Measurements from ENCODE around the gene PADI2. TPM values are rescaled to one million over a fixed set of nuclear protein-coding genes. Genes with fewer than 3 reads are reported as not detected.

Gene PADI2
- total RNA-seq, 1 experiment from 2014 or later, result 14.0 TPM

DNA sequence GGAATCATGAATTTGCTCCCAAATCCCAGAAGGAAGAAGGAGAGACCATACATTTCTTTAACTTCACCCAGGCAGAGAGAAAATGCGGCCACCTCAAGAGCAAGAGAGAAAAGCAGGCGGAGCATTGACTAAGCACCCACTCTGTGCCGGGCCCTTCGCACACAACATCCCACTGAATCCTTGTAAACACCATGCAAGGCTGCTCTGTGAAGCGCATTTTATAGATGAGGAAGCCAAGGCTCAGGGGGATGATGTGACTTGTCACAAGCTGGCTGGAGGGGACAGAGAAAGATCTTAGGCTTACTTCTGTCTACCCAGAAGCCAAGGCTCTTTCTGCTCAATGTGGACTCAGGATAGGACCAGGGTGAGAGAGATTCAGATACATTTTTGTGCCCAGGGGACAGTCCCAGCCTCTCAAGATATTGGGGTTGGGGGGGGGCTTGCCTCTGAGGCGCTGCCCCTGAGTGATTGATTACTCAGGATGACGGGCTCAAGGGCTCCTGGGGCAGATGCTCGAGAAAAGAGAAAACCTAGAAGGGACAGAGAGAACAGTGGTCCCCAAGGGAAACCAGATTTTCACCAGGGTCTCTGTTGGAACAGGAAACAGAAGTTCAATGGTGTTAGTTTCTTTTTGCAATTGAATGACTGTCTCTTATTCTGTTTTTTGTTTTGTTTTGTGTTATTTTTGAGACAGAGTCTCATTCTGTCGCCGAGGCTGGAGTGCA, 19.5 kb downstream of the PADI2 start:
- Histone ChIP-seq H3K79me2 (ENCODE audit: low read depth) (no peaks in the 10 kb centered on the region), H3K4me3 (no peak overlapping the region), H4K20me1 (ENCODE audit: insufficient read depth) (no peaks in the 10 kb centered on the region), H3K9me2 (ENCODE audit: insufficient read depth) (no peaks in the 10 kb centered on the region), H3K9me3 (ENCODE audit: insufficient read depth, low read depth) (no peaks in the 10 kb centered on the region), H3F3A (ENCODE audit: insufficient read depth, low read depth) (peaks cover 4% of the 10 kb centered on the region; the same call in 1 of the 2 replicates), H3K4me1 (replicated peaks; ENCODE audit: insufficient read depth) (peaks cover 5% of the 10 kb centered on the region; the same call in 1 of the 2 replicates), H3K27me3 (ENCODE audit: insufficient read depth, low read depth) (no peaks in the 10 kb centered on the region), H3K4me2 (no peak overlapping the region), H2AFZ (no peak overlapping the region), H3K27ac (no peak overlapping the region), H3K36me3 (ENCODE audit: low read depth) (no peaks in the 10 kb centered on the region)
- no peak for DNase-seq
- intact Hi-C loops (cut with micrococcal nuclease; ENCODE audit: unreplicated experiment), result no loop called here
- BruUV-seq (replicated peaks), result no TSS peak
- ChIA-PET POLR2A (ENCODE audit: unreplicated experiment) (no interaction called here), CTCF (no interaction called here)
- no peak for TF ChIP-seq EZH2 (IDR thresholded peaks at IDR 0.05; ENCODE audit: low read depth)
- TF ChIP-seq, protein P1, sequence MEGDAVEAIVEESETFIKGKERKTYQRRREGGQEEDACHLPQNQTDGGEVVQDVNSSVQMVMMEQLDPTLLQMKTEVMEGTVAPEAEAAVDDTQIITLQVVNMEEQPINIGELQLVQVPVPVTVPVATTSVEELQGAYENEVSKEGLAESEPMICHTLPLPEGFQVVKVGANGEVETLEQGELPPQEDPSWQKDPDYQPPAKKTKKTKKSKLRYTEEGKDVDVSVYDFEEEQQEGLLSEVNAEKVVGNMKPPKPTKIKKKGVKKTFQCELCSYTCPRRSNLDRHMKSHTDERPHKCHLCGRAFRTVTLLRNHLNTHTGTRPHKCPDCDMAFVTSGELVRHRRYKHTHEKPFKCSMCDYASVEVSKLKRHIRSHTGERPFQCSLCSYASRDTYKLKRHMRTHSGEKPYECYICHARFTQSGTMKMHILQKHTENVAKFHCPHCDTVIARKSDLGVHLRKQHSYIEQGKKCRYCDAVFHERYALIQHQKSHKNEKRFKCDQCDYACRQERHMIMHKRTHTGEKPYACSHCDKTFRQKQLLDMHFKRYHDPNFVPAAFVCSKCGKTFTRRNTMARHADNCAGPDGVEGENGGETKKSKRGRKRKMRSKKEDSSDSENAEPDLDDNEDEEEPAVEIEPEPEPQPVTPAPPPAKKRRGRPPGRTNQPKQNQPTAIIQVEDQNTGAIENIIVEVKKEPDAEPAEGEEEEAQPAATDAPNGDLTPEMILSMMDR (conservative IDR thresholded peaks at IDR 0.05), result no peak

DNA sequence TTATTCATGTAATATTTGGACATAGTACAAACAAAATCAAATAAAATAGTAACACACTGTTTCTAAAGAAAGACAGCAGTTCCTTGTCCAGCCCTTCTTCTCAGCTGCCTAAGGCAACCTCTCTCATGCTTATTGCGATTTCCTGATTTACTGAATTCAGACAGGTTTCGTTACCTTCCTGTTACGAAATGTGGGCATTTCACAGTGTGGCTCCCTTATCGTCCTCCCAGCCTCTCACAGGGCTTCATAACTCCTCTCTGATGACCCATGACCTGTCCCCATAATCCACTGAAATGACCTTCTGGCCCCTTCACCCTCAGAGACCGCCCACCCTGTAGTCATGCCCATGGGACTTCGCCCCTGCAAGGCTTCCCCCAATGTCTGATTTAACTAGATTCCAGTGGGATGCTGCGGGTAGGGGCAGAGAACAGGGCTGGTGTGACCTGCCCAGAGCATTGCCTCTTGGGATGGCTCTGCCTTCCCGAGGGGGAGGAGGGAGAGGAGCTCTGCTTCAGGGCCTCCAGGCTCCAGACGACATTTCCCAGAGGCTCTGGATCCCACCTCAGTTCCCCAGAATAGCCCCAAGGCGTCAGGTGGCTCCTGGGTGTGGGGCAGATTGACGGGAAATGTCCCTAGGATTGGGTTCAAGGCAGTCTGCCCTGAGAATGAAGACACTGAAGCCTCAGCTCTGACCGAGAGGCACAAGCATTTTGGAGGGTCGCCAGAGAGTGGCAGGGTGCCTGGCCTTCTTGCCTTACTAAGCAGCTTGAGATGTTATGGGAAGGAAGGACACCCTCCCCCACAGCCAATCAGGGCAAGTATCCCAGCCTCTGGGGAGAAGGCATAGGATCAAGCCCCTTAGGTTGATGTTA, 20.6 kb downstream of the PADI2 start:
- Histone ChIP-seq H3K27ac (peak overlapping the region; percentile 43), H3K9me2 (ENCODE audit: insufficient read depth) (no peaks in the 10 kb centered on the region), H3K79me2 (ENCODE audit: low read depth) (no peaks in the 10 kb centered on the region), H3K36me3 (ENCODE audit: low read depth) (no peaks in the 10 kb centered on the region), H4K20me1 (ENCODE audit: insufficient read depth) (no peaks in the 10 kb centered on the region), H2AFZ (no peak overlapping the region), H3K4me3 (no peak overlapping the region), H3K4me2 (peak overlapping the region; percentile 25; the same call in 1 of the 2 replicates), H3K9me3 (ENCODE audit: insufficient read depth, low read depth) (no peaks in the 10 kb centered on the region), H3K27me3 (ENCODE audit: insufficient read depth, low read depth) (no peaks in the 10 kb centered on the region), H3F3A (ENCODE audit: insufficient read depth, low read depth) (peaks cover 4% of the 10 kb centered on the region; the same call in 1 of the 2 replicates), H3K4me1 (replicated peaks; ENCODE audit: insufficient read depth) (peaks cover 5% of the 10 kb centered on the region; the same call in 1 of the 2 replicates)
- intact Hi-C loops (cut with micrococcal nuclease; ENCODE audit: unreplicated experiment), result no loop called here
- DNase-seq, result peak in 1 of 2 experiments; percentile 56
- TF ChIP-seq, protein P1 (conservative IDR thresholded peaks at IDR 0.05), result no peak
- TF ChIP-seq EZH2 (IDR thresholded peaks at IDR 0.05; ENCODE audit: low read depth), result no peak
- CTCF ChIA-PET, result no interaction called here
- BruUV-seq (replicated peaks), result no TSS peak
- POLR2A ChIA-PET (ENCODE audit: unreplicated experiment), result no interaction called here

DNA sequence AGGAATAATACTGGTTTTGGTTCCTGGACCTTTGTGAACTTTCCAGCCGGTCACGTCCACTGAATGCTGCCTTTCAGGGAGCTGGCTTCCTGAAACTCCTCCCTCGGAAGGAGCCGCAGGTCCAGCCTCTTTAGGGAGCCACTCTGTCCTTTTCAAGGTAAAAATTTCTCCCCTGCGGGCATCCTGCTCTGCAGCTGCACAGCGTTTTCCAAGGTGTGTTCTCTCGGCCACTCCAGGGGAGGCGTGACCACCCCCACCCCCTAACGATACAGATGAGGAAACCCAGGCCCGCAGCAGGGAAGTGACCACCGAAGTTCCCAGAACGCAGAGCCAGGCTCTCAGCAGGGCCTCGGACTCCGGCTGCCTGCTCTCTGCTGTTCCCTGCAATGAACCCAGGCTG, 21.5 kb downstream of the PADI2 start:
- no TSS peak for BruUV-seq (replicated peaks)
- CTCF ChIA-PET, result no interaction called here
- peak overlapping the region; percentile 43; the same call in 1 of the 2 replicates for H3K27ac ChIP-seq
- H4K20me1 ChIP-seq (ENCODE audit: insufficient read depth), result no peaks in the 10 kb centered on the region
- intact Hi-C loops (cut with micrococcal nuclease; ENCODE audit: unreplicated experiment), result no loop called here
- no peaks in the 10 kb centered on the region for H3K9me2 ChIP-seq (ENCODE audit: insufficient read depth)
- no peaks in the 10 kb centered on the region for H3K27me3 ChIP-seq (ENCODE audit: insufficient read depth, low read depth)
- H3F3A ChIP-seq (ENCODE audit: insufficient read depth, low read depth), result peaks cover 4% of the 10 kb centered on the region; the same call in 1 of the 2 replicates
- no peak overlapping the region for H3K4me3 ChIP-seq
- no peaks in the 10 kb centered on the region for H3K79me2 ChIP-seq (ENCODE audit: low read depth)
- H3K9me3 ChIP-seq (ENCODE audit: insufficient read depth, low read depth), result no peaks in the 10 kb centered on the region
- H3K4me2 ChIP-seq, result peak overlapping the region; percentile 25; the same call in 1 of the 2 replicates
- H3K36me3 ChIP-seq (ENCODE audit: low read depth), result no peaks in the 10 kb centered on the region
- POLR2A ChIA-PET (ENCODE audit: unreplicated experiment), result no interaction called here
- H2AFZ ChIP-seq, result no peak overlapping the region
- H3K4me1 ChIP-seq (replicated peaks; ENCODE audit: insufficient read depth), result peaks cover 5% of the 10 kb centered on the region; the same call in 1 of the 2 replicates
- TF ChIP-seq, protein P1 (conservative IDR thresholded peaks at IDR 0.05), result no peak
- no peak for TF ChIP-seq EZH2 (IDR thresholded peaks at IDR 0.05; ENCODE audit: low read depth)
- no peak for DNase-seq

Data from PC-9 (cell line).